HG03108 (cell line): ENCODE results near the gene PAOX.

Source experiments
- ATAC-seq: cut with Tn5 transposase; IDR thresholded peaks from one replicate; pipeline ENCODE4 v1.9.1; 2021; ENCODE audit warnings: moderate library complexity; ENCODE audit not compliant: unreplicated experiment

PAOX gene

DNA sequence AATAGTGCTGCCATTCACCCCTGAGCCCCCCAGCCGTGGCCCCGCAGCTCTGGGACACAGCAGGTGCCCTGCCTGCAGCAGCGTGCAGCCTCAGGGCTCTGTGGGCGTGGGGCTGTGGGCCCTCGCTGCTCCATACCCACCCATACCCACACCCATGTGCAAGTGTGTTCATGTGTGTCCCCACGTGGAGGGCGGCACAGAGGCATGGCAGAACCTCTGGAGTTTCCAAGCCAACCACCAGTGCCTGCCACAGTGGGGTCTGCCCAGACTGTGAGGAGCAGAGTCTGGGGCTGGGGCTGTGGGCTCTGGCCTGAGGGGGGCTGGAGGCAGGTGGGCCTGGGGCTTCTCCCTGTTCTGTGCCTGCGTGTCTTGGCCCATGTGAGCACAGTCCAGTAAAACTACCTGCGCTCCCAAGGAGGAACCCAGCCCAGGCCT is 29.5 kb upstream of the PAOX start:
- ATAC-seq = no peak

- no peak for ATAC-seq
Measured at GRCh38 chr10:133350283-133350949, 28.6 kb upstream of the PAOX start.

GRCh38 chr10:133350950-133351329 is 28.1 kb upstream of the PAOX start:
- no peak for ATAC-seq

DNA sequence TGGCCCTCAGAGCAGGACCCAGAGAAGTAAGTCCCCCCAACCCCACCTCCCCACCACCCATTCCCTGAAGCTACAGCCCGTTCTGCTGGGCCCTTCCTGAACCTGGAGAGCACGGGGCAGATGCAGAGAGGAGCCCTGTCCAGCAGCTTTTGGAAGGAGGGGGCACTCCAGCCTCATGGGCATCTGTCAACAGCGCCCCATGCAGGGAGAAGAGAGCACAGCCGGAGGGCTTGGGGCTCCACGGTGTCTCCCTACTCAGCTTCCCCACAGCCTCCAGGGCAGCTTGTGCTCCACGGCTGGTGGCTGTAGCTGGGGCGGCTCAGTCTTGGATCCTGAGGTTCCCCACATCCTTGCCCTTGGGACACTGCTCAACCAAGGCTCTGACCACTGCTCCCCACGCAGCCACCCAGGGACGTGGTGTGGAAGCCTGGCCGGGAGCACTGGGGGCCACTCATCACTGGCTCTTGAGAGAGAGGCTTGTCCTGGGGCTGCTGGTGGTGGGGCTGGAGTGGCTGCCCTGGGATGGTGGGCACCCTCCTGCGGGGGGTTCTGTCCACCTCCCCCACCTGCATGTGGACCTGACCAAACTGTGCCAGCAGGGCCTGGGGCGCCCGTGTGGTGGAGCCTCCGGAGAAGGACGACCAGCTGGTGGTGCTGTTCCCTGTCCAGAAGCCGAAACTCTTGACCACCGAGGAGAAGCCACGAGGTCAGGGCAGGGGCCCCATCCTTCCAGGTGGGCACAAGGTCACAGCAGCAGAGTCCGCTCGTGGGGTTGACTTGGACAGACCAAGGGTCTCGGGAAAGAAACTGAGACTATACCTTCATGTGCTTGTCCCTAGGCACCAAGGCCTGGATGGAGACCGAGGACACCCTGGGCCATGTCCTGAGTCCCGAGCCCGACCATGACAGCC is 27.4 kb upstream of the PAOX start:
- ATAC-seq = no peak

DNA sequence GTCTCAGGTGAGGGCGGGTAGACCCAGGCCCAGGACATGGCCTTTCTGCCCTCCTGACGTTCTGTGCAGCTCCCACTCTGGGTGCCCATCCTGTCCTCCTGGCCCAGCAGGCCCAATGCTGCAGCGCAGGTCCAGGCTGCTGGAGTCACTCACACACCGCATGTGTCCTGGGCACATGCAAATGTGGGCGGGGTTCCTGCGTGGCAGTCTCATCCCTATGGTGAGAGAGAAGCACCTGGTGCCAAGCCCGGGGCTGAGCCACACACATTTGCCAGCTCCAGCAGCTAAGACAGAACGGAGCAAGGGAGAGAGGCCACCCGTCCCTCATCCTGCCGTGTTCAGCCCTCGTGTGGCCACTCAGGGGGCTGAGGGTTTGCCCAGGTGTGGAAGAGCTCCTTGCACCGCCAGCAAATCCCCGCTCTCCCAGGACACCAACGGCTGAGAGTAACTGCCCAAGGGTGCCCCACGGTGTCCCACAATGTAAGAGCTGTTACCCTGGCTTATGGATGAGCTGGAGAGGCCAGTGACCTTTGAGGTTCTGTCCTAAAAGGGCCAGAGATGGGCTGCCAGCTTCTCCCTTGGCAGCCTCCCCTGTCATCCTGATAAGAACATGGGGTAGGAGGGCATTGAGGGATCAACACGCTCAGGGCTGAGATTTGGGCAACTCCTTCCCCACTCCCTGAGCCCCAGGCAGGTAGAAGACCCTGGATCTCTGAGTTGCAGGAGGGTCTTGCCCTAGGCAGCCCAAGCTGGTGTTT is 25.7 kb upstream of the PAOX start:
- no peak for ATAC-seq

- ATAC-seq = no peak
Measured at GRCh38 chr10:133353988-133354605, 25.0 kb upstream of the PAOX start.

GRCh38 chr10:133354672-133355240 is 24.3 kb upstream of the PAOX start:
- ATAC-seq = no peak

- no peak for ATAC-seq
Measured at GRCh38 chr10:133355266-133355665, 23.8 kb upstream of the PAOX start.

- ATAC-seq = no peak
Measured at GRCh38 chr10:133355991-133356390, 23.1 kb upstream of the PAOX start.

GRCh38 chr10:133356549-133357284 is 22.3 kb upstream of the PAOX start:
- no peak for ATAC-seq

GRCh38 chr10:133357285-133358161 is 21.5 kb upstream of the PAOX start, which contains the start of gene FUOM:
Gene FUOM (minus strand): TSS chr10:133358019. CDS start chr10:133358007, 12 bp downstream.
- ATAC-seq = peak; percentile 59

DNA sequence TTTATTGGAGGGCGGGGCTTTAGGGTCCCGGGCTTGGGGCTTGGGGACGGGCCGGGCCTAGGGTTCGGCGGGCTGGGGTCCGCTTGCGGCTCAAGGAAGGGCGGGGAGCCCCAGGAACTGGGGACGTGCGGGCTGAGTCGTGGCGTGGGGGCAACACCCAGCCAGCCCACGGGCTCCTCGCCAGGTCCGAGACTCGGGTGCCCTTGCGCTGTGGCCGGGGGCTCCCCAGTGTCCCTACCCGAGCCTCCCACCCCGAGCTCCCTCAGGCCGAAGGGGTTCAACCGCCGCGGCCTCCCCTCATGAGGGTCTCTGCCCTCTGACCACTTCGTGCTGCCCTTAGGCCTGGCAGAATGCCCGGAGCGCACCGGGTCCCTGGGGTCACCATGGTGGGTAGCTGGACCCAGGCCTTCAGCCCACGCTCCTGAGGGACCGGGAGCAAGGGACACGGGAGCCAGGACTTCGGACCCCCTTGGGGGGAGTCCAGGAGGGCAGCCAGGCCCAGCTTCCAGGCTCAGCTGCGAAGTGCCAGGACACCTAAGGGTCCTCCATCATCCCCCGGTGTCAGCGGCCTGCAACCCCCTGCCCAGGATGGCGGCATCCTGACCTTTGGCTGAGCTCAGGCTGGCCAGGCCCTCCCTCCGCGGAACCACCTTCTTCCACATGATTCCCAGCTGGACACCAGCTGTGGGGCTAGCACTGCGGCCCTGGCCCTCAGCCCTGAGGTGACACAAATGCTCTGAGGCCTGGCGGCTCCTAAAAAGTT is 20.7 kb upstream of the PAOX start:
- no peak for ATAC-seq

DNA sequence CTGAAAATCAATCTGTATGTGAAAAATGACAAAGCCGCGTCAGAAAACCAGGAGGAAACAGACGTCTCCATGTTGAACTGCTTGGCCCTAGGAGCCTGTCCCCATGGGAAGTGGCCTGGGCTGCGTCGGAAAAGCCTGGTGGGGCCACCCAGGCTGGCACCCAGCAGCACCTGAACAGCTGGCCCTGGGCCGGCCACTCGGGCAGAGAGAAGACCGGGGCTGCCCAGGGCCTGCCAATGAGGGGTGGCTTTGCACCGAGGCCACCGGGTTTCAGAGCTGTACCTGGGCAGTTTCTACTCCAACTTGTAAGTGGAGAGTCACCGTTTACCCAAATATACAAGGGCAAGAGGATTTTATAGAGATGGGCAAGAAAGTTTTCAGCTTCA is 20.1 kb upstream of the PAOX start:
- no peak for ATAC-seq

DNA sequence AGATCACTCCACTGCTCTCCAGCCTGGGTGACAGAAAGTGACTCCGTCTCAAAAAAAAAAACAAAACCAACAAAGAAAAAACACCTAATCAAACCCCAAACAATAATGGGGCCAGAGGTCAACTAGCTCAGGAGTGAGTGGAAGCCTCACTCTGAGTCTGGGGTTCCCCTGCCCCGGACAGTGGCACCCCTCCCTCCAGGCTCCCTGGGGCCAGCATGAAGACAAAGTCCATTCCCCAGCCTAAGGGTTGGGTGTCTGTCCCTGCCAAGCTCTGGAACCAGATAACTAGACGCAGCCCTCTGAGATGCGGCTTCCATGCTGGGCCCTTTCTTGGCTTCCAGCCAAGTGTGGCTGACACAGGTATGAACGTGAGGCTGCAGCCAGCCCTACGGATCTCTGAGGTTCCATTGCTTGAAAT is 19.5 kb upstream of the PAOX start:
- no peak for ATAC-seq

- no peak for ATAC-seq
Measured at GRCh38 chr10:133359972-133360610, 19.0 kb upstream of the PAOX start.

DNA sequence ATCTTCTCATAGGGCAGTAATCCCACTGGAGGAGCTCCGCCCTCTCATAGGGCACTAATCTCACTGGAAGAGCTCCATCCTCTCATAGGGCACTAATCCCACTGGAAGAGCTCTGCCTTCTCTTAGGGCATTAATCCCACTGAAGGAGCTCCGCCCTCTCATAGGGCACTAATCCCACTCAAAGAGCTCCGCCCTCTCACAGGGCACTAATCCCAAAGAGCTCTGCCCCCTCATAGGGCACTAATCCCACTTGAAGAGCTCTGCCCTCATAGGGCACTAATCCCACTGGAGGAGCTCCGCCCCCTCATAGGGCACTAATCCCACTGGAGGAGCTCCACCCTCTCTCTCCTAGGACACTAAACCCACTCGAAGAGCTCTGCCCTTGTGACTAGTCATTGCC is 17.8 kb upstream of the PAOX start:
- no peak for ATAC-seq

GRCh38 chr10:133361773-133362441 is 17.2 kb upstream of the PAOX start:
- no peak for ATAC-seq
